Measurements from ENCODE around the gene CDC42BPA.

- TF ChIP-seq CTCF (IDR thresholded peaks at IDR 0.05) (no peak), POLR2A (IDR thresholded peaks at IDR 0.05) (no peak)
Observed at GRCh38 chr1:226985839-226986463, 332.3 kb downstream of the CDC42BPA start.

Measured in lower leg skin (tissue), 3 donors.